Tibial nerve (tissue), 4 donors: Measurements from ENCODE around the gene TMEM123.
"Not testable (repeated sequence)": the region's sequence is repeated elsewhere in the genome, so short reads cannot be mapped to it uniquely, and the experiment has no call there.

Experiments used
- CTCF ChIP-seq, 5 experiments: fragments of 200-600 bp in 3 of 5; fragments of 450-650 bp in 2 of 5; sonication (generic) in 3 of 5; IDR thresholded peaks; one replicate each; pipeline ENCODE4 v1.5.1; 2016 to 2019; ENCODE audit warnings: antibody characterized with exemption in 5 of 5, mild to moderate bottlenecking in 3 of 5, moderate library complexity in 2 of 5
- EP300 ChIP-seq, 2 donors: sonication (generic); formaldehyde crosslinking; IDR thresholded peaks; one replicate each; pipeline ENCODE4 v1.6.1; 2017; ENCODE audit warnings: antibody characterized with exemption in 2 of 2, mild to moderate bottlenecking in 1 of 2
- POLR2A ChIP-seq, 2 donors: fragments of 450-650 bp; IDR thresholded peaks; one replicate each; pipeline ENCODE4 v1.6.1; 2017; ENCODE audit warnings: antibody characterized with exemption in 2 of 2, mild to moderate bottlenecking in 2 of 2, moderate library complexity in 2 of 2

DNA sequence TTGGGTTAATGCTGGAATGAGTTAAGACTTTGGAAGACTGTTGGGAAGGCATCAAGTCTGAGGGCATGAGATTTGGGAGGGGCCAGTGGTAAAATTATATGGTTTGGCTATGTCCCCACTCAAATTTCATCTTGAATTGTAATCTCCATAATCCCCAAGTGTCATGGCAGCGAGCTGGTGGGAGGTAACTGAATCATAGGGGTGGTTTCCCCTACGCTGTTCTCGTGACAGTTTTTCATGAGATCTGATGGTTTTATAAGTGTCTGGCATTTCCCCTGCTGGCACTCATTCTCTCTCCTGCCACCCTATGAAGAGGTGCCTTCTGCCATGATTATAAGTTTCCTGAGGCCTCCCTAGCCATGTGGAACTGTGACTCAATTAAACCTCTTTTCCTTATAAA lies 19.0 kb downstream of the TMEM123 start:
- TF ChIP-seq CTCF, POLR2A, EP300 (IDR thresholded peaks at IDR 0.05): not testable (repeated sequence)
